Fibroblast of lung (primary cell): ENCODE results near the gene GRIA1.

ENCODE experiments used
- EZH2 ChIP-seq: IDR thresholded peaks from 2 replicates; pipeline ENCODE4 v1.5.1; 2012; ENCODE audit warnings: low read length, control low read depth, mild to moderate bottlenecking; ENCODE audit errors: missing control alignments
- TF ChIP-seq, protein P1 (sequence below), 2 donors: IDR thresholded peaks in 1 of 2; conservative IDR thresholded peaks in 1 of 2; 1 replicate in 1 of 2; 2 replicates in 1 of 2; pipeline ENCODE4 v1.5.1; 2011 to 2012; ENCODE audit warnings: low read length in 2 of 2, control low read depth in 1 of 2, inconsistent platforms in 1 of 2, low read depth in 1 of 2, mild to moderate bottlenecking in 1 of 2

DNA sequence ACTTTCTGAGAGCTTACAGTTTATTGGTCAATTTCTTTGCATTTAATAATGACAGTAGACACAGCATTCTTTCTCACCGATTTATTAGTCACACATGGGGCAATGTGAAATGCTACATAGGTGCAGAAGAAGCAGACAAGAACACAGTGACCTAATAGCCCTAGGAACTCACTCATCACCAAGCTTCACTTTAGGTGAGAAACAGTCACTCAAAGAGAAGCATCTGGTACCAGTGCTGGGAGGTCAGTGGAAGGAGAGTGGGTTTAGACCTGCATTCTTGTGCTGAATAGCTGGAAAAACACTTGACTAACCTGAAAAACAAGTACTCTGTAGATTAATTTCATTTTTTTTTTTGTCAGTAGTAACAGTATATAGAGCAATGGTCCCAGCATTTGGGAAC, 179.6 kb downstream of the GRIA1 start:
- TF ChIP-seq, protein P1, sequence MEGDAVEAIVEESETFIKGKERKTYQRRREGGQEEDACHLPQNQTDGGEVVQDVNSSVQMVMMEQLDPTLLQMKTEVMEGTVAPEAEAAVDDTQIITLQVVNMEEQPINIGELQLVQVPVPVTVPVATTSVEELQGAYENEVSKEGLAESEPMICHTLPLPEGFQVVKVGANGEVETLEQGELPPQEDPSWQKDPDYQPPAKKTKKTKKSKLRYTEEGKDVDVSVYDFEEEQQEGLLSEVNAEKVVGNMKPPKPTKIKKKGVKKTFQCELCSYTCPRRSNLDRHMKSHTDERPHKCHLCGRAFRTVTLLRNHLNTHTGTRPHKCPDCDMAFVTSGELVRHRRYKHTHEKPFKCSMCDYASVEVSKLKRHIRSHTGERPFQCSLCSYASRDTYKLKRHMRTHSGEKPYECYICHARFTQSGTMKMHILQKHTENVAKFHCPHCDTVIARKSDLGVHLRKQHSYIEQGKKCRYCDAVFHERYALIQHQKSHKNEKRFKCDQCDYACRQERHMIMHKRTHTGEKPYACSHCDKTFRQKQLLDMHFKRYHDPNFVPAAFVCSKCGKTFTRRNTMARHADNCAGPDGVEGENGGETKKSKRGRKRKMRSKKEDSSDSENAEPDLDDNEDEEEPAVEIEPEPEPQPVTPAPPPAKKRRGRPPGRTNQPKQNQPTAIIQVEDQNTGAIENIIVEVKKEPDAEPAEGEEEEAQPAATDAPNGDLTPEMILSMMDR (conservative IDR thresholded peaks at IDR 0.05 in 1 of 2, IDR thresholded peaks at IDR 0.05 in 1 of 2; ENCODE audit: low read depth in 1 of 2, low read length in 2 of 2): no peak
- TF ChIP-seq EZH2: no peak
